Keratinocyte (primary cell): Measurements from ENCODE around the gene TMEM25.

Experiments used
- CTCF ChIP-seq, 3 experiments: IDR thresholded peaks in 1 of 3; conservative IDR thresholded peaks in 1 of 3; optimal IDR thresholded peaks in 1 of 3; 2 replicates in 2 of 3; 3 replicates in 1 of 3; pipeline versions ENCODE3 to v1.5.1; 2011; ENCODE audit warnings: low read length in 3 of 3, mild to moderate bottlenecking in 3 of 3, moderate library complexity in 2 of 3, control low read depth in 1 of 3, inconsistent platforms in 1 of 3; ENCODE audit not compliant: insufficient read depth in 2 of 3; ENCODE audit errors: extremely low read depth in 1 of 3
- EZH2 ChIP-seq: IDR thresholded peaks from one replicate; pipeline ENCODE4 v1.6.1; 2012; ENCODE audit warnings: inconsistent platforms, mild to moderate bottlenecking, low read length, moderate library complexity

GRCh38 chr11:118545533-118545932, 14.5 kb downstream of the TMEM25 start:
- no peak for TF ChIP-seq CTCF (optimal IDR thresholded peaks at IDR 0.05 in 1 of 3, IDR thresholded peaks at IDR 0.05 in 1 of 3, conservative IDR thresholded peaks at IDR 0.05 in 1 of 3; ENCODE audit: extremely low read depth in 1 of 3, insufficient read depth in 2 of 3, low read length in 3 of 3)
- no peak for TF ChIP-seq EZH2
